HL-60 (cell line): Measurements from ENCODE around the gene PALM.

ENCODE experiments used
- CTCF ChIP-seq: IDR thresholded peaks from one replicate; pipeline ENCODE4 v1.5.1; 2011; ENCODE audit warnings: low read length, control low read depth, inconsistent platforms; ENCODE audit not compliant: insufficient read depth
- GABPA ChIP-seq: IDR thresholded peaks from 2 replicates; pipeline ENCODE4 v1.6.1; 2012; ENCODE audit warnings: low read depth
- POLR2AphosphoS5 ChIP-seq: IDR thresholded peaks from 2 replicates; pipeline ENCODE4 v1.6.1; 2012; ENCODE audit warnings: low read depth

GRCh38 chr19:746956-747355, 38.2 kb downstream of the PALM start:
- TF ChIP-seq POLR2AphosphoS5 (no peak), CTCF (no peak), GABPA (no peak)
